Prostate gland (tissue), 2 donors: ENCODE measurements around the gene KATNAL2.

ENCODE experiments used
- CTCF ChIP-seq, 4 experiments: fragments of 200-600 bp in 2 of 4; fragments of 450-650 bp in 2 of 4; sonication (generic) in 2 of 4; IDR thresholded peaks; 1 replicate in 3 of 4; 2 replicates in 1 of 4; pipeline ENCODE4 v1.5.1; 2016 to 2019; ENCODE audit warnings: antibody characterized with exemption in 4 of 4, mild to moderate bottlenecking in 2 of 4, moderate library complexity in 2 of 4
- POLR2A ChIP-seq: fragments of 450-650 bp; IDR thresholded peaks from one replicate; pipeline ENCODE4 v1.6.1; 2016; ENCODE audit warnings: antibody characterized with exemption, mild to moderate bottlenecking
- POLR2AphosphoS5 ChIP-seq: sonication (generic); formaldehyde crosslinking; IDR thresholded peaks from one replicate; pipeline ENCODE4 v1.6.1; 2017; ENCODE audit warnings: antibody characterized with exemption

GRCh38 chr18:47063096-47063495, 145.7 kb downstream of the KATNAL2 start:
- TF ChIP-seq CTCF (IDR thresholded peaks at IDR 0.05) (no peak), POLR2AphosphoS5 (no peak), POLR2A (no peak)
